Hematopoietic multipotent progenitor cell treated with erythropoietin and hydrocortisone succinate and interleukin-3 and kit ligand, for 4 days (in vitro differentiated cells): ENCODE measurements around the gene OR52E1.
"Not testable (repeated sequence)": the region's sequence is repeated elsewhere in the genome, so short reads cannot be mapped to it uniquely, and the experiment has no call there.

Experiments
- DNase-seq: peaks from one replicate; pipeline ENCODE4 v3.0.0-alpha.2; 2015

OR52E1 gene

DNA sequence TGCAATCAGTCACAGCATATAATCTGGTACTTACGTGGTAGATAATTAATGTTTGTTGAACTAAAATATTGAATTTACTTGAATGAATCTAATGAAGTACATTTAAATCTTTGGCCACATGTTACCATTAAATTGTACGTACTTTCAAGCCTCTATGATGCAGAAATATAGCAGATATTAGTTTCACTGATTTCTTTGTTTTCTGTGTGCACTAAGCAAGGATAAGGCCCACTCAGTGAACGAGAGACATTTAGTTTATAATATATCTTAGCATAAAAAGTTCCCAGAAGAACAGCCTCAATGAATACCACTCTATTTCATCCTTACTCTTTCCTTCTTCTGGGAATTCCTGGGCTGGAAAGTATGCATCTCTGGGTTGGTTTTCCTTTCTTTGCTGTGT lies at the start of gene OR52E1:
TSS of gene OR52E1 (plus strand) at position 301 of the 400 bp plus-strand sequence.
- no peak for DNase-seq

DNA sequence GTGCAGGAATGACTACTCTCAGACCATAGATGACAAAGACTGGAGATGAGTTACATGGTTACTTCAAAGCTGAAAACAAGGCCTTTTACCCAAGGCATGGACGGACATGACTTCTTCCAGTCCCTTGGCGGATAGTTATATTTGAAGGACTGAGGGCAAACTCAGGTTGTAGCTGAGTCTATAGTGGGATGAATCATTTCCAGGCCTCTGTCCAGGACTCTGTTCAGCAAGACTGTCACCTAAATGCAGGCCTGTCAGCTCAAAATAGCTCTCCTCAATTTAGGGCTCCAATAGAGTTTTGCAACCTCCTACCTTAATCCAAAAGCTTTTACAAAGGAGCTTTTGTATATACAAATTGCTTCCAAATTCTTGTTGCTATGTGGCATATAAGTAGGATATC lies 47.4 kb upstream of the OR52E1 start:
- no peak for DNase-seq

DNA sequence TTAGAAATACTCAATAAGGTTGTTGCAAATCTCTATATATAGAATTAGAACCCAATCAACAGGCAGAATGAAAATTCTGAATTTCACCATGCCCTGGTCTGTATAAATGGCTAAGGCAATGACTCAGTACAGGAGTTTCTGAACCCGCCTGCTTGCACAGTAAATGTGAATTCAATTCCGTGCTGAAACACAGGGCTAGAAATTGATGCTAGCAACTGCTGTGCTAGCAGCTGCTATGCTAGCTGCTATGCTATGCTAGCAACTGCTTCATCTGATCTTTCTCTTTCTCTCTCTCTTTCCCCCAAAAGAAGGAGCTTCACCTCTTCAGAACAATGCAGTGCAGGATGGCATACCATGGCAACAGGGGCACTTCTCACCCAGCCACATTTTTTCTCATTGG lies 32.7 kb upstream of the OR52E1 start:
- DNase-seq = no peak

DNA sequence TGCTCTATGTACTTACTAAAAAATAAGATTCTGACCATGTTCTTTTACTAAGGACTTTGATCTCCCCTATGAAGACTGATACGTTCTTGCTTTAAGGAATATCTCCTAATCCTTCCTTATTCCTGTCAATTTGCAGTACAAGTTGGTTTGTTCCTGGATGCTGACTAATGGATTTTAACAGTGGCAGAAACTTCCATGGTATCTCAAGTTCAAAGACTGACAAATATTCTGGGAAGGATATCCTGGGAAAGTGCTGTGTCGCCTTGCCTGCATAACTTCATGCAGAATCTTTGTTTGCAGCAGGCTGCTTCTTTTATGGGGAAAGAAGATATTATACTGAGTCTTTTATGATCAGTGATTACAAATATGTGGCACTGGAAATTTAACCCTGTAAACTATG lies 31.4 kb upstream of the OR52E1 start:
- no peak for DNase-seq

DNA sequence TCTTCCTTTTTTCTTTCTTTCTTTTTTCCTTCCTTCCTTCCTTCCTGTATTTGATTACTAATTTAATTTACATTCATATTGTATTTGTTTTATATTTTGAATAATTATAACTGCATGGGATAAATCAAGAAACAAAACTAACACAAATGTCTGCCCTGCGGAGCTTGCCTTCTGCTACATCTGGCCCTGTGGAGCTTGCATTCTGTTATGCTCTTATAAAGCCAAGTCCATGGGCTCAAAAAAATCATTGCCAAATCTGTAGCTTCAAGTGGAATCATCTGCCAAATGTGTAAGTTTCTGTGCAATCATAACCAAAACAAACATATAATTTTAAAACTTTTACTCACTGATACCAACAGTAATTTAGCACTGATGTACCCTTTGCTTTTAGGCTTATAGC lies 31.0 kb upstream of the OR52E1 start:
- DNase-seq = no peak

DNA sequence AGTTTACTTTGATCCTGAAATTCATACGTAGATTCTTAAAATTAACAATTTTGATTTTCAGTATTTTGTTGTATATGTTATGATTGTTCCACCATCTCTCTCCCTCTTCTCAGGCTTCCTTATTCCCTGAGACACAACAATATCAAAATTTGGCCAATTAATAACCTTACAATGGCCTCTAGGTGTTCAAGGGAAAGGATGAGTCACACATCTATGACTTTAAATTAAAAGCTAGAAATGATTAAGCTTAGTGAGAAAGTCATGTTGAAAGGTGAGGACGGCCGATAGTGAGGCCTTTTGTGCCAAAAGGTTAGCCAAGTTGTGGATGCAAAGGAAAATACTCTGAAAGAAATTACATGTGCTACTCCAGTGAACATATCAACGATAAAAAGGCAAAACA lies 28.5 kb upstream of the OR52E1 start:
- no peak for DNase-seq

DNA sequence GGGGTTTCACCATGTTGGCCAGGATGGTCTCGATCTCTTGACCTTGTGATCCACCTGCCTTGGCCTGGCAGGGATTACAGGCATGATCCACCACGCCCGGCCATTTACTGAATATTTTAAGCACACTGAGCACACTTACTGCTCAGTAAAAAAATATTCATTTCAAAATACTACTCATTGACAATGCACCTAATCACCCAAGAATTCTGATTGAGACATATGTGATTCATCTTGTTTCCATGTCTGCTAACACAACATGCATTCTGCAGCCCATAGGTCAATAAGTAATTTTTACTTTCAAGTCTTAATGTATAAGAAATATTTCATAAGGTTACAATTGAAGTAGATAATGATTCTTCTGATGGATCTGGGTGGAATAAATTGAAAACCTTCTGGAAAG lies 27.3 kb upstream of the OR52E1 start:
- DNase-seq = no peak

DNA sequence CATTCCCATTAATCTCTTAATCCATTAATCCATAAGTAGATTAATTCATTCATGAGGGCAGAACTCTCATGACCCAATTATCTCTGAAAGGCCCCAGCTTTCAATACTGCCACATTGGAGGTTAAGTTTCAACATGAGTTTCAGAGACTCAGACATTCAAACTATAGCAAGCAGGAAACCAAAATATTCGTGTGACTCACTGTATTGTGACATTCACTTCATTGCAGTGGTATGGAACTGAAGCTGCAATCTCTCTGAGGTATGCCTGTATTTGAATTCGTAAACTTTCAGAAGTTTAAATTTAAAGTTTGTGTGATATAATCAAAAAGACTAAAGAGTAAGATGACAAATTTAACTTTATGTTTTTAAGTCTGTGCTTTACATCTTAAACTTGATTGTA lies 26.0 kb upstream of the OR52E1 start:
- no peak for DNase-seq

DNA sequence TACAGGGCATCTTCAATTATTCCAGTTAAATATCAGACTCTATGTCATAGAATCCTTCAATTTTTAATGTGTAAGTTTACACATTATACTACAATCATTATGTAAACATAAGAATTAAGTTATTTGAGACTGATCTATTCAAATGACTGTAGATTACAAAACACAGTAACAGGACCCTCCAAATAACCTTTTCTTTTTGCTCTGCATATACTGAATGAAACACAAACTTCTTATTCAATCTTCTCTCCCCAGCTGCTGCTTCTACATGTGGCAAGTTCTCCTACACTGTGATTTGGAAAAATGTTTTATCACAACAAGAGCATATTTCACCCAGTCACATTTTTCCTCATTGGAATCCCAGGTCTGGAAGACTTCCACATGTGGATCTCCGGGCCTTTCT lies 23.1 kb upstream of the OR52E1 start, which contains the start of gene OR52J3:
TSS of gene OR52J3 (plus strand) at position 301 of the 400 bp plus-strand sequence. CDS start at position 301, 0 bp downstream.
- no peak for DNase-seq

DNA sequence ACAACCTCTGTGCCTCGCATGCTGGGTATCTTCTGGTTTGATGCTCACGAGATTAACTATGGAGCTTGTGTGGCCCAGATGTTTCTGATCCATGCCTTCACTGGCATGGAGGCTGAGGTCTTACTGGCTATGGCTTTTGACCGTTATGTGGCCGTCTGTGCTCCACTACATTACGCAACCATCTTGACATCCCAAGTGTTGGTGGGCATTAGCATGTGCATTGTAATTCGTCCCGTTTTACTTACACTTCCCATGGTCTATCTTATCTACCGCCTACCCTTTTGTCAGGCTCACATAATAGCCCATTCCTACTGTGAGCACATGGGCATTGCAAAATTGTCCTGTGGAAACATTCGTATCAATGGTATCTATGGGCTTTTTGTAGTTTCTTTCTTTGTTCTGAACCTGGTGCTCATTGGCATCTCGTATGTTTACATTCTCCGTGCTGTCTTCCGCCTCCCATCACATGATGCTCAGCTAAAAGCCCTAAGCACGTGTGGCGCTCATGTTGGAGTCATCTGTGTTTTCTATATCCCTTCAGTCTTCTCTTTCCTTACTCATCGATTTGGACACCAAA lies 22.5 kb upstream of the OR52E1 start:
- no peak for DNase-seq

DNA sequence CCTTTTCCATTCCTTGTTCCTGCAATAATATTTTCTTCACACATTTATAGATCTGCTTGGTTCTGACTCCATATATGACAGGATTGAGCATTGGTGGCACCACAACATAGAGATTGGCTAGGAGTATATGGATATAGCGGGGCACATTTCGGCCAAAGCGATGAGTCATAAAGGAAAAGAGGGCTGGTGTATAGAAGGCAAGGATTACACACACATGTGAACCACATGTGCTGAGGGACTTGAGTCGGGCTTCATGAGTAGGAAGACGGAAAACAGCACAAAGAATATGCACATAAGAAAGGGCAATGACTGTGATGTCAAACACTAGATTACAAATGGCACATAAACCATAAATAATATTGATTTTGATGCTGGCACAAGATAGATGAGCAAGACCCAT lies 10.7 kb upstream of the OR52E1 start:
- DNase-seq = not testable (repeated sequence)

DNA sequence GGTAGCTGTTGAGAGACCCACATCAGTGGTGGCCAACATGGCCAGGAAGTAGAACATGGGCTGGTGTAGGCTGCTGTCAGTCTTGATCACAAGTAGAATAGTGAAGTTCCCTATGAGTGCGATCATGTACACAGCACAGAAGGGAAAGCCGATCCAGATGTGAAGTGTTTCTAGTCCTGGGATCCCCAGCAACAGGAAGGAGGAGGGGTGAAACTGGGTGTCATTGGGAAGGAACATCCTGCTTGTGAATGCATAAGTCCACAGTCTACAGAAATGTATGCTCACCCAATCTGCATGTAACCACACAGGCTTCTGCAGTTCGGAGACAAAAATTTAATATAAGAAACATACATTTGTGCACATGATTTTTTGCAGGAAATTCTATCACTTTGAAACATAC lies 10.0 kb upstream of the OR52E1 start, which contains the start of gene OR52E2:
TSS of gene OR52E2 (minus strand) at position 237 of the 400 bp plus-strand sequence. CDS start at position 237, 0 bp downstream.
- no peak for DNase-seq

DNA sequence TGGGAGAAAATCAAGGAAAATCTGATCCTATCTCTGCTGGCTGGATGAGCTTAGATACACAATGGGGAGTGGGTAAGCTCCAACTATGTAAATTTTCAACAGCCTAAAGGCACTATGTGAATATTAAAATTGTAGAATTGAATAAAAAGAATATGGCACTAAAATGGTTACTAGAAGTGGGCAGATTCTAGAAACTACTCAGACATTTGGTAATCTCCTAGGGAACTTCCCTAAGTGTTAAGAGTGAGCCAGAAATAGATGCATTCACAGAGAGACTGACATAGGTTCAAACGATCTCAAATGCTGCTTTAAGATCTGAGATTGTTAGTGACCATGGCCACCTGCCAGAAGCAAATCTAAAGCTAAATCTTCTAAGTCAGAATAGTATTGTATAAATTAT lies 4.3 kb upstream of the OR52E1 start:
- DNase-seq = no peak

DNA sequence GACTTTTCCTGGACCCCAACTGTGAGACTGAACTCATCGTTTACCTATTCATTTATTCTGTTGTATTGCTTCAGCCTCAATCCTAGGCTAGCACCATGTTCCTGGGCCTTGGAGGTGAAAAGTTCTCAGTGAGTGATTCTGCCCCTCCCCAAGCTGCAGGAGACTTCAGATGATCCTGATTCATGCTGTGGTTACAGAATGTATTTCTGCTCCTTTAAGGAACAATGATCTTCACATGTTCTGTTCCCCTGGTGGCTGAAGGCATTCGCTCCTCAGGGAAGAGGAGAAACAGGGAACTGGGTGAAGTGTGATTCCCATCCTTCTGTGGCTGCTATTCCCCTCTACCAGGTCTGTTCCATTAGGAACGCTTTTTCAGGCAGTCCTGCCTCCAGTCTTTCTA lies 2.4 kb downstream of the OR52E1 start:
- DNase-seq = no peak

DNA sequence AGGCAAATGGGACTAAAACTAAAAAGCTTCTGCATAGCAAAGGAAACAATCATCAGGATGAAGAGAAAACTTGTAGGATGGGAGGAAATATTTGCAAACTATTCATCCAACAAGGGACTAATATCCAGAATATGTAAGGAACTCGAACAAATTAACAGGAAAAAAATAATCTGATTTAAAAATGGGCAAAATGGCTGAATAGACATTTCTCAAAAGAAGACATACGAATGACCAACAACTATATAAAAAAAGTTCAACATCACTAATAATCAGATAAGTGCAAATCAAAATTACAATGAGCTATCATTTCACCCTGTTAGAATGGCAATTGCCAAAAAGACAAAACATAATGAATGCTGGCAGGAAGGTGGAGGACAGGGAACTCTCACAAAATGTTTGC lies 12.0 kb downstream of the OR52E1 start:
- no peak for DNase-seq

DNA sequence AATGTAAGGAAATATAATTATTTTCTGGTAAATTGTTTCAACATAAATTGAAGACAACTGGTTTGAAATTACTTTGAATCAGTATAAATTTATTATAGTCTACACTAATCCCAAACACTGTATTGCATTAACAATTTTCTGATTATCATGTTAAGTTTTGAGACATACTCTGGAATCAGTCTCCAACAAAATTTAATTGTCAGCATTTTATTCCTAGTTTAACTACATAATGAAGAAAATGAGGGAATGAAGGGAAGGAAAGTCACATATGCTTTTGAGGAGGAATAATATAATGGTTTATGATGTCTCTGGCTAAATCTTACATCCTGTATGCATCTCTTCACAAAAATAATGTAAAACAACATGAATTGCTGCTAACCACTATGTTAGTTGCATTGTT lies 14.2 kb downstream of the OR52E1 start:
- DNase-seq = no peak

DNA sequence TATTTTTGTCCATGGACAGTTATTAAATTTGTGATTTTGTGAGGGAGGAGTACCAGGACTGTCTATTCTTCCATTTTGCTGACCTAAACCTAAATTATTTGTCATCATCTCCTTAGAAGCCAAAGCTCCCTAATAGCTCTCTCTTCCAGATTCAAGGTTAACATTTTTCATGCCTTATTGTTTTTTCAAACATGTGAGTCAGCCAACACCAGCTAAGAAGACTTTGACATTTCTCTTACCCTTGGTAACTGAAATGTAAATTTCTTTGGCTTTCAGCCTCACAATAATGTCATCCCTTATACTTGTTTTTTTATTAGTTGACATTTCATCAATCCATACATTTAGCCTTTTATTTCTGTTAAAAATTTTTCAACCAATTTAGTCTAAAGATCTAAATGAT lies 19.2 kb downstream of the OR52E1 start:
- no peak for DNase-seq

DNA sequence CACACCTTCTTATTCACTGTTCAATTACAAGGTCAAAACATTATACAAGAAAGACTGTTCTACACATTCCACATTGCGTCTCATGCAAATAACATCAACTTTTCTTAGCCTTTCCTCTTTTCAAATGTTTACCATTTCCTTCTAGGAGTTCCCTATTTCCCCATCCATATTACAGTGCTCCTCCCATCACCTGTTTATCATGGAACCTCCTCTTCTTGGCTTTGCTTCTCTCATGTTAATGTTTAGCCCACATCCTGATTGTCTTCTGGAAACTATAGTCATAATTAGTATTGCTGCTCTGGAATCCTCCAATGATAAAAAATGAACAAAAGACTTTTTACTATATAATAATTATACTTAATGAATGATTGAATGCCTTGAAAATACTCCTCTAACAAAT lies 21.3 kb downstream of the OR52E1 start:
- no peak for DNase-seq

DNA sequence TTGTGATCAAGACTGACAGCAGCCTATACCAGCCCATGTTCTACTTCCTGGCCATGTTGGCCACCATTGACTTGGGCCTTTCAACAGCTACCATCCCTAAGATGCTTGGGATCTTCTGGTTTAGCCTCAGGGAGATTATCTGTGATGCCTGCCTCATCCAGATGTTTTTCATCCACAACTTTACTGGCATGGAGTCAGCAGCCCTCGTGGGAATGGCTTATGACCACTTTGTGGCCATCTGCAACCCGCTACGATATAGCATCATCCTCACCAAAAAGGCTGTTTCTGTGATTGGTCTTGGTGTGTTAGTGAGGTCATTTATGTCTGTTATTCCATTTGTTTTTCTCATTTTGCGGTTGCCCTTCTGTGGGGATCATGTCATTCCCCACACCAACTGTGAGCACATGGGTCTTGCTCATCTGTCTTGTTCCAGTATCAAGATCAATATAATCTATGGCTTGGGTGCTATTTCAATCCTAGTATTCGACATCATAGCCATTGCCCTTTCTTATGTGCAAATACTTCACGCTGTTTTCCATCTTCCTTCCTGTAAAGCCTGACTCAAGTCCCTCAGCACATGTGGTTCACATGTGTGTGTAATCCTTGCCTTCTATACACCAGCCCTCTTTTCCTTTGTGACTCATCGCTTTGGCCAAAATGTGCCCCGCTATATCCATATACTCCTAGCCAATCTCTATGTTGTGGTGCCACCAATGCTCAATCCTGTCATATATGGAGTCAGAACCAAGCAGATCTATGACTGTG lies 23.6 kb downstream of the OR52E1 start:
- DNase-seq = no peak

DNA sequence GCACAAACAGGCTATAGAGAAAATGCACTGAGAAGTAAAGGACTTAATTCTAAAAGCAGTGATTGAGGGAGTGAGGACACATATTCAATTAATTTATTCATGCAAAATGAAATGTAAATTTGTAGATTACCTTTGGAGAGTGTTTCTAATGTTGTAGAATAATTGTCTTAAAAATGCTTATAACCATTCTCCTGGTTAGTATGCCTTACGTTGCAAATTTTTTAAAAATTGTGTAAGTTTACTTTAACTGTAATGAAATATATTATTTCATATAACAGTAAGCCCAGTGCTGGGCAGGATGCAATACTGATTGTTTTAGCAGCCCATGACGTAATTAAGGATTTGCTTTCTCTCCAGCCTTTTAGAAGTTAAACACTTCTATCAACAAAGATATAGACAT lies 26.6 kb downstream of the OR52E1 start:
- DNase-seq = no peak

DNA sequence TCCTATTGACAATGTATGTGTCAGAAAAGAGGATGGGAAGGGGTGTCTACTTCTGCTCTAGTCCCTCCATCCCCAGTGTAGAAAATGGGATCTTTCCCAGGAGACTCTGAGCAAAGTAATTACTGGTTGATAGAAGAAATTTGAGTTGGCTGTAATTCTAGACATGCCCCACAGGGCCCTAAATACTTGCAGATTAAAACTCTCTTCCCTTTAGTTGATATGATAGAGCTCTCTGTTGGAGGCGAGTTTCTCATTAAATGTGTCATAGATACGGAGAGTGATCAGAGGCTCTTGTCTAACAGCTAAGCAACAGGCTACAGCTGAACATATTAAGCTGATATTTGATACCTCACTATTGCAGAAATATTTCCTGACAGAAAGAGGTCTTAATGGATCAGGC lies 32.9 kb downstream of the OR52E1 start:
- no peak for DNase-seq

DNA sequence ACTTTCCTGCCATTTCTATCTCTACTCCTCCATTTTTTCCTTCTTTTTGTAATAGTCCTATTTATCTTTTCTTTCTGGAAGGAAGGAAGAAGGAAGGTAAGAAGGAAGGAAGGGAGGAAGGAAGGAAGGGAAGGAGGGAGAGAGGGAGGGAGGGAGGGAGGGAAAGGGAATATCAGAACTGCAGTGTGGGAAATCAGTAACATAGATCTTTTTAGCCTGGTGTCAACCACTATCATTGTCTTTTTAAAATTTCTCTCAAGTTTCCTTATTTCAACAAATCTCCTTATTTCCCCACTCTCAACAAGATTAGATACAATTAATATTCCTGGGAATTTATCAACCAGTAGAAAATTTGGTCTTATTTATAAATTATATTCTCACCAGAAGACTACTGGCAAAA lies 33.7 kb downstream of the OR52E1 start:
- DNase-seq = no peak

DNA sequence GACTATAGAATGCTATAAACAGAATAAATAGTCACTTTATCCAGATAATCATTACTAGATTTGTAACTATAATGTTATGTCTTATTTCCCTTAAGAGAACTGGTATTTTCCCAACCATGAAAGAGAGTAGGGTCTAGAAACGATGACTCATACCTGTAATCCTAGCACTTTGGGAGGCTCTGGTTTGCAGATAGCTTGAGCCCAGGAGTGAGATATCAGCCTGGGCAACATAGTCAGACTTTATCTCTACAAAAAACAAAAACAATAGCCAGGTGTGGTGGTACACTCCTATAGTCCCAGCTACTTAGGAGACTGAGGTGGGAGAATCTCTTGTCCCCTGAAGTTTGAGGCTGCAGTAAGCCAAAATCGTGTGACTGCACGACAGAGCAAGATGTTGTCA lies 37.9 kb downstream of the OR52E1 start:
- DNase-seq = no peak

DNA sequence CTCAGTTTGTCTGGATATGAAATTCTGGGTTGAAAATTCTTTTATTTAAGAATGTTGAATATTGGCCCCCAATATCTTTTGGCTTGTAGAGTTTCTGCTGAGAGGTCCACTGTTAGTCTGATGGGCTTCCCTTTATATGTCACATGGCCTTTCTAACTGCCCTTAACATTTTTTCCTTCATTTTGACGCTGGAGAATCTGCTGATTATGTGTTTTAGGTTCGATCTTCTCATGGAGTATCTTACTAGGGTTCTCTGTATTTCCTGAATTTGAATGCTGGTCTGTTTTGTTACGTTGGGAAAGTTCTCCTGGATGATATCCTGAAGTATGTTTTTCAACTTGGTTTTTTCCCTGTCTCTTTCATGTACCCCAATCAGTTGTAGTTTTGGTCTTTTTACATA lies 46.0 kb downstream of the OR52E1 start:
- no peak for DNase-seq

DNA sequence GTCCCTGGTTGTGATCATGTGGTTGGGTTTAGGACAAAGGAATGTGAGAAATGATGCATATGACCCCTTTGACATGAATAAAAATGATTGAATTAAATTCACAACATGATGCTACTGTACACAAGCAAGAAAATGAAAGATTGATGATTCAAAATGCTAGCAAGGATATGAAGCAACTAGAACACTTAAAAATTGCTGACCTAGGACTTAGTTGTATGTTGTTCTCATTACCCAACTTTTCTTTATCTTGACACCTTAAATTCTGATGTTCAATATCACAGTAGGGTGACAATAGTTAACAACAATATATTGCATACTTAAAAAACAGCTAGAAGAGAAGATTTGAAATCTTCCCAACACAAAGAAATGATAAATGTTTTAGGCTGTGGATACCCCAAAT lies 48.2 kb downstream of the OR52E1 start:
- DNase-seq = no peak
